Measurements from ENCODE around the gene DHX8. TPM values are rescaled to one million over a fixed set of nuclear protein-coding genes. Genes with fewer than 3 reads are reported as not detected.
A peak's percentile ranks its signal among the peaks of the same experiment; 100 is the strongest.

DHX8 gene
- polyA plus RNA-seq, 1 of the 3 experiments (the other 2 are of a cell fraction), result 31.3 TPM

GRCh38 chr17:43546319-43547188, 62.8 kb downstream of the DHX8 start, which contains the start of gene ETV4:
Gene ETV4, minus strand, starts transcription at chr17:43546340. Its CDS starts 723 bp downstream, at chr17:43545617.
- H3K79me2 ChIP-seq (ENCODE audit: insufficient read depth), result peaks cover 31% of the 10 kb centered on the region
- DNase-seq, result peak; percentile 97
- H3K4me1 ChIP-seq (ENCODE audit: control insufficient read depth in 1 of 2, insufficient read depth in 2 of 2, low read depth in 1 of 2, low read length in 1 of 2), result peaks cover 12 to 24% of the 10 kb centered on the region in 2 experiments; a peak in 3 of 4 replicates
- peak within 1 kb of the TSS; percentile 91 for H3K9ac ChIP-seq
- no peaks in the 10 kb centered on the region for H3K9me2 ChIP-seq
- H4K20me1 ChIP-seq (ENCODE audit: insufficient read depth), result no peaks in the 10 kb centered on the region
- TF ChIP-seq MXI1 (IDR thresholded peaks at IDR 0.05; ENCODE audit: low read depth, low read length) (peak; percentile 80), RFX5 (IDR thresholded peaks at IDR 0.05; ENCODE audit: low read length) (no peak), MAX (IDR thresholded peaks at IDR 0.05; ENCODE audit: low read depth) (peak; percentile 50), CHD2 (IDR thresholded peaks at IDR 0.05; ENCODE audit: low read length, partially characterized antibody) (no peak), CTCF (IDR thresholded peaks at IDR 0.05) (no peak), YY1 (IDR thresholded peaks at IDR 0.05; ENCODE audit: low read depth) (no peak), GATA2 (CRISPR knock-in tag; IDR thresholded peaks at IDR 0.05) (no peak), RCOR1 (IDR thresholded peaks at IDR 0.05; ENCODE audit: low read length) (no peak), TCF12 (IDR thresholded peaks at IDR 0.05) (no peak), REST (IDR thresholded peaks at IDR 0.05; ENCODE audit: low read depth, low read length) (no peak), JUND (IDR thresholded peaks at IDR 0.05) (no peak), FOXJ3 (CRISPR knock-in tag; IDR thresholded peaks at IDR 0.05) (no peak), NRF1 (IDR thresholded peaks at IDR 0.05; ENCODE audit: low read depth, low read length) (no peak), MEF2A (IDR thresholded peaks at IDR 0.05; ENCODE audit: borderline replicate concordance, low read depth) (no peak), TEAD4 (IDR thresholded peaks at IDR 0.05; ENCODE audit: borderline replicate concordance, insufficient read depth) (no peak)
- TF ChIP-seq, protein P1, sequence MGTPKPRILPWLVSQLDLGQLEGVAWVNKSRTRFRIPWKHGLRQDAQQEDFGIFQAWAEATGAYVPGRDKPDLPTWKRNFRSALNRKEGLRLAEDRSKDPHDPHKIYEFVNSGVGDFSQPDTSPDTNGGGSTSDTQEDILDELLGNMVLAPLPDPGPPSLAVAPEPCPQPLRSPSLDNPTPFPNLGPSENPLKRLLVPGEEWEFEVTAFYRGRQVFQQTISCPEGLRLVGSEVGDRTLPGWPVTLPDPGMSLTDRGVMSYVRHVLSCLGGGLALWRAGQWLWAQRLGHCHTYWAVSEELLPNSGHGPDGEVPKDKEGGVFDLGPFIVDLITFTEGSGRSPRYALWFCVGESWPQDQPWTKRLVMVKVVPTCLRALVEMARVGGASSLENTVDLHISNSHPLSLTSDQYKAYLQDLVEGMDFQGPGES (IDR thresholded peaks at IDR 0.05; ENCODE audit: low read depth, low read length), result no peak
- TF ChIP-seq, protein P2, sequence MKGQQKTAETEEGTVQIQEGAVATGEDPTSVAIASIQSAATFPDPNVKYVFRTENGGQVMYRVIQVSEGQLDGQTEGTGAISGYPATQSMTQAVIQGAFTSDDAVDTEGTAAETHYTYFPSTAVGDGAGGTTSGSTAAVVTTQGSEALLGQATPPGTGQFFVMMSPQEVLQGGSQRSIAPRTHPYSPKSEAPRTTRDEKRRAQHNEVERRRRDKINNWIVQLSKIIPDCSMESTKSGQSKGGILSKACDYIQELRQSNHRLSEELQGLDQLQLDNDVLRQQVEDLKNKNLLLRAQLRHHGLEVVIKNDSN (IDR thresholded peaks at IDR 0.05; ENCODE audit: borderline replicate concordance, low read depth), result no peak
- TF ChIP-seq, protein P3, sequence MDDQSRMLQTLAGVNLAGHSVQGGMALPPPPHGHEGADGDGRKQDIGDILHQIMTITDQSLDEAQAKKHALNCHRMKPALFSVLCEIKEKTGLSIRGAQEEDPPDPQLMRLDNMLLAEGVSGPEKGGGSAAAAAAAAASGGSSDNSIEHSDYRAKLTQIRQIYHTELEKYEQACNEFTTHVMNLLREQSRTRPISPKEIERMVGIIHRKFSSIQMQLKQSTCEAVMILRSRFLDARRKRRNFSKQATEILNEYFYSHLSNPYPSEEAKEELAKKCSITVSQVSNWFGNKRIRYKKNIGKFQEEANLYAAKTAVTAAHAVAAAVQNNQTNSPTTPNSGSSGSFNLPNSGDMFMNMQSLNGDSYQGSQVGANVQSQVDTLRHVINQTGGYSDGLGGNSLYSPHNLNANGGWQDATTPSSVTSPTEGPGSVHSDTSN (IDR thresholded peaks at IDR 0.05), result no peak
- H2AFZ ChIP-seq (ENCODE audit: low read depth), result peak within 1 kb of the TSS; percentile 78
- POLR2A ChIA-PET, result interaction anchor here (0.6 to 1.5 kb wide), 3 partner anchors 21 to 297 kb away, joined by 3 to 4 read pairs (median 3); no protein-coding TSS in a partner anchor
- H3K9me3 ChIP-seq, result no peaks in the 10 kb centered on the region
- H3K4me2 ChIP-seq, result peak within 1 kb of the TSS; percentile 91
- CTCF ChIA-PET, result interaction anchor here (0.7 to 4.1 kb wide), 5 partner anchors 27 to 127 kb away, joined by 3 to 21 read pairs (median 4); partner anchors contain the start of gene DHX8
- H3K36me3 ChIP-seq (replicated peaks in 1 of 2; ENCODE audit: control insufficient read depth in 1 of 2, insufficient read depth in 2 of 2, low read length in 1 of 2), result no peaks in the 10 kb centered on the region
- WGBS (ENCODE audit: low lambda C conversion rate), result 1% methylated on average over 38 of the region's 46 CpGs
- H3K27ac ChIP-seq (ENCODE audit: low read depth in 2 of 2, low read length in 1 of 2), result peak within 1 kb of the TSS; percentile 83 to 95
- peak within 1 kb of the TSS; percentile 61 to 69 for H3K4me3 ChIP-seq (ENCODE audit: low read depth in 2 of 2, low read length in 1 of 2)
- H3K27me3 ChIP-seq (ENCODE audit: insufficient read depth), result no peaks in the 10 kb centered on the region
- peaks cover 4% of the 10 kb centered on the region for H3F3A ChIP-seq (replicated peaks; ENCODE audit: insufficient read depth)

All from SK-N-SH (cell line).